Uterus (tissue), 2 donors: ENCODE results near the gene CDCA3.

ENCODE experiments used
- POLR2A ChIP-seq, 2 donors: fragments of 450-650 bp; IDR thresholded peaks; one replicate each; pipeline ENCODE4 v1.6.1; 2016; ENCODE audit warnings: antibody characterized with exemption in 2 of 2, mild to moderate bottlenecking in 1 of 2, moderate library complexity in 1 of 2
- TF ChIP-seq, protein P1 (sequence below), 4 experiments: fragments of 200-600 bp in 2 of 4; fragments of 450-650 bp in 2 of 4; sonication (generic) in 2 of 4; IDR thresholded peaks; one replicate each; pipeline ENCODE4 v1.5.1; 2016 to 2019; ENCODE audit warnings: antibody characterized with exemption in 4 of 4, mild to moderate bottlenecking in 2 of 4, moderate library complexity in 1 of 4

DNA sequence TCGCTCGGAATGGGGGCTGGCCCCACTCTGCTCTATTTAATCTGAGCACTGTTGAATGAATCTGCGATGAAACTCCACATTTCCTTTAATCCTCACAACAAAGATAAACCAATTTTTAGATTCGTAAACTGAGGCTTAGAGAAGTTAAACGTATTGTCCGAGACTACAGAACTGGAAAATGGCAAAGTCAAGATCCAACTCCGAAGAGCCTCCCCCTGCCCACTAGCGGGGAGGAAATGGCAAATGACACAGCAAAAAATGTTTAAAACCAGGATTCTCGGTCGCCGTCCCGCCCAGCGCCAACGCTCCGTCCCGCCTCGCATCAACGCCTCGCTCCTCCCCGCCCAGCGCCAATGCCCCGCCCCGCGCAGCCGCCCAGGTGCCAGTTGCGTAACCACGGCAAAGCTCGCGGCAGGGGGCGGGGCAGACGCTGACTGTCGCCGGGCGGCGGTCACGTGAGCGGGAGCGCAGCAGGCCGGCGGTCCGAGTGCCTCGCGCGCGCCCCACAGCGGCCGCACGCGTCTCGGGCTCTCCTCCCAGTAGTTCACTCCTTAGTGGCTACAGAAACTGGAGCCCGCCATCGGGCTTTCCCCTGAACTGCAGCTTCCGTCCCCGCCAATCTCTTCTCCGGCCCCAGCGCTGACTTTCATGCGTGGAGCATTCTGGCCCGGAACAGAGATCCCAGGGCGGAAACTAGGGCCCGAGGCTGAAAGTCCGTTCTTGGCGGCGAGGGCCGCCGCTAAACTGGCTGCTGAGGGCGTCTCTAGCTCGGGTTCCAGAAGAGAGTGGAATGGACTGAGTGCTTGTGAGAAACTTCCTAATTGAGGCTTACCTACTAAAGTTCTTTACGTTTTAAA is 39.9 kb upstream of the CDCA3 start:
- TF ChIP-seq, protein P1, sequence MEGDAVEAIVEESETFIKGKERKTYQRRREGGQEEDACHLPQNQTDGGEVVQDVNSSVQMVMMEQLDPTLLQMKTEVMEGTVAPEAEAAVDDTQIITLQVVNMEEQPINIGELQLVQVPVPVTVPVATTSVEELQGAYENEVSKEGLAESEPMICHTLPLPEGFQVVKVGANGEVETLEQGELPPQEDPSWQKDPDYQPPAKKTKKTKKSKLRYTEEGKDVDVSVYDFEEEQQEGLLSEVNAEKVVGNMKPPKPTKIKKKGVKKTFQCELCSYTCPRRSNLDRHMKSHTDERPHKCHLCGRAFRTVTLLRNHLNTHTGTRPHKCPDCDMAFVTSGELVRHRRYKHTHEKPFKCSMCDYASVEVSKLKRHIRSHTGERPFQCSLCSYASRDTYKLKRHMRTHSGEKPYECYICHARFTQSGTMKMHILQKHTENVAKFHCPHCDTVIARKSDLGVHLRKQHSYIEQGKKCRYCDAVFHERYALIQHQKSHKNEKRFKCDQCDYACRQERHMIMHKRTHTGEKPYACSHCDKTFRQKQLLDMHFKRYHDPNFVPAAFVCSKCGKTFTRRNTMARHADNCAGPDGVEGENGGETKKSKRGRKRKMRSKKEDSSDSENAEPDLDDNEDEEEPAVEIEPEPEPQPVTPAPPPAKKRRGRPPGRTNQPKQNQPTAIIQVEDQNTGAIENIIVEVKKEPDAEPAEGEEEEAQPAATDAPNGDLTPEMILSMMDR (IDR thresholded peaks at IDR 0.05): peak; percentile 84 to 97 (median 94)
- peak; percentile 67 to 81 for TF ChIP-seq POLR2A (IDR thresholded peaks at IDR 0.05)
